ENCODE results near the gene CALHM6. TPM values are rescaled to one million over a fixed set of nuclear protein-coding genes. Genes with fewer than 3 reads are reported as not detected.

CALHM6 gene
- total RNA-seq, 1 experiment from 2014 or later = not detected

- no peak for DNase-seq (ENCODE audit: low spot score)
These were observed 16.1 kb upstream of the CALHM6 start for GRCh38 chr6:116445102-116445501.

GRCh38 chr6:116446399-116446798 lies 14.8 kb upstream of the CALHM6 start:
- DNase-seq (ENCODE audit: low spot score) = peak; percentile 31

- no peak for DNase-seq (ENCODE audit: low spot score)
These were observed 14.1 kb upstream of the CALHM6 start for GRCh38 chr6:116447052-116447451.

GRCh38 chr6:116447496-116448011 lies 13.6 kb upstream of the CALHM6 start:
- peak; percentile 48 for DNase-seq (ENCODE audit: low spot score)

- no peak for DNase-seq (ENCODE audit: low spot score)
These were observed 11.6 kb upstream of the CALHM6 start for GRCh38 chr6:116449565-116449964.

- DNase-seq (ENCODE audit: low spot score) = no peak
These were observed 10.9 kb upstream of the CALHM6 start for GRCh38 chr6:116450185-116450710.

- DNase-seq (ENCODE audit: low spot score) = no peak
These were observed 10.1 kb upstream of the CALHM6 start for GRCh38 chr6:116450769-116451740.

- no peak for DNase-seq (ENCODE audit: low spot score)
These were observed 9.3 kb upstream of the CALHM6 start for GRCh38 chr6:116451916-116452315.

- no peak for DNase-seq (ENCODE audit: low spot score)
These were observed 8.6 kb upstream of the CALHM6 start for GRCh38 chr6:116452531-116452930.

GRCh38 chr6:116456106-116456505 lies 5.1 kb upstream of the CALHM6 start:
- DNase-seq (ENCODE audit: low spot score) = no peak

GRCh38 chr6:116456927-116457326 lies 4.2 kb upstream of the CALHM6 start:
- no peak for DNase-seq (ENCODE audit: low spot score)

GRCh38 chr6:116458264-116458663 lies 2.9 kb upstream of the CALHM6 start:
- DNase-seq (ENCODE audit: low spot score) = no peak

- DNase-seq (ENCODE audit: low spot score) = no peak
These were observed 1.2 kb upstream of the CALHM6 start for GRCh38 chr6:116459927-116460326.

GRCh38 chr6:116461932-116462885 lies 1.0 kb downstream of the CALHM6 start:
- DNase-seq (ENCODE audit: low spot score) = no peak

GRCh38 chr6:116463301-116463700 lies 2.1 kb downstream of the CALHM6 start:
- DNase-seq (ENCODE audit: low spot score) = no peak

- DNase-seq (ENCODE audit: low spot score) = no peak
These were observed 4.1 kb downstream of the CALHM6 start for GRCh38 chr6:116465246-116465645.

GRCh38 chr6:116467096-116467495 lies 5.9 kb downstream of the CALHM6 start:
- peak; percentile 22 for DNase-seq (ENCODE audit: low spot score)

GRCh38 chr6:116467514-116467913 lies 6.3 kb downstream of the CALHM6 start:
- no peak for DNase-seq (ENCODE audit: low spot score)

- no peak for DNase-seq (ENCODE audit: low spot score)
These were observed 7.1 kb downstream of the CALHM6 start for GRCh38 chr6:116468293-116468692.

GRCh38 chr6:116471531-116471930 lies 10.4 kb downstream of the CALHM6 start:
- no peak for DNase-seq (ENCODE audit: low spot score)

- no peak for DNase-seq (ENCODE audit: low spot score)
These were observed 11.5 kb downstream of the CALHM6 start for GRCh38 chr6:116472706-116473105.

GRCh38 chr6:116475141-116475540 lies 14.0 kb downstream of the CALHM6 start:
- DNase-seq (ENCODE audit: low spot score) = no peak

Measured in A172 (cell line).